Epithelial cell of prostate (primary cell): ENCODE data around the gene TMED3.
"Not testable (repeated sequence)": the region's sequence is repeated elsewhere in the genome, so short reads cannot be mapped to it uniquely, and the experiment has no call there.

Source experiments
- DNase-seq: peaks from one replicate; pipeline ENCODE4 v3.0.0-alpha.2; 2011; ENCODE audit warnings: low read depth, low spot score
- H3K27ac ChIP-seq: fragments of 450-650 bp; 2 replicates; pipeline ENCODE4 v1.5.1; 2017; ENCODE audit warnings: mild to moderate bottlenecking

Gene TMED3

GRCh38 chr15:79315623-79316328 is 4.9 kb downstream of the TMED3 start:
- no peak for DNase-seq
- H3K27ac ChIP-seq = no peak overlapping the region

- DNase-seq = no peak
- no peak overlapping the region for H3K27ac ChIP-seq
Observed at GRCh38 chr15:79316864-79317263, 6.0 kb downstream of the TMED3 start.

- H3K27ac ChIP-seq, DNase-seq: not testable (repeated sequence)
Observed at GRCh38 chr15:79319973-79320372, 9.1 kb downstream of the TMED3 start.

- no peak overlapping the region for H3K27ac ChIP-seq
- no peak for DNase-seq
Observed at GRCh38 chr15:79321876-79322275, 11.0 kb downstream of the TMED3 start.

- no peak overlapping the region for H3K27ac ChIP-seq
- no peak for DNase-seq
Observed at GRCh38 chr15:79322306-79322705, 11.4 kb downstream of the TMED3 start.

GRCh38 chr15:79322945-79323344 is 12.0 kb downstream of the TMED3 start:
- no peak for DNase-seq
- H3K27ac ChIP-seq = no peak overlapping the region

- peak; percentile 39 for DNase-seq
- H3K27ac ChIP-seq = peak overlapping the region; percentile 57
Observed at GRCh38 chr15:79329171-79329611, 18.3 kb downstream of the TMED3 start.

GRCh38 chr15:79332824-79333510 is 22.1 kb downstream of the TMED3 start:
- peak; percentile 18 for DNase-seq

GRCh38 chr15:79337591-79337990 is 26.7 kb downstream of the TMED3 start:
- no peak for DNase-seq
- no peak overlapping the region for H3K27ac ChIP-seq

More at GRCh38 chr15:79332824-79333510, 22.1 kb downstream of the TMED3 start:
- H3K27ac ChIP-seq = peak overlapping the region; percentile 35

GRCh38 chr15:79339588-79340314 is 28.8 kb downstream of the TMED3 start:
- H3K27ac ChIP-seq = no peak overlapping the region
- no peak for DNase-seq

- no peak overlapping the region for H3K27ac ChIP-seq
- DNase-seq = no peak
Observed at GRCh38 chr15:79340315-79340602, 29.3 kb downstream of the TMED3 start.

GRCh38 chr15:79341396-79341795 is 30.5 kb downstream of the TMED3 start:
- H3K27ac ChIP-seq = no peak overlapping the region
- no peak for DNase-seq

- no peak overlapping the region for H3K27ac ChIP-seq
- DNase-seq = no peak
Observed at GRCh38 chr15:79349525-79349924, 38.6 kb downstream of the TMED3 start.

- DNase-seq = no peak
- H3K27ac ChIP-seq = no peak overlapping the region
Observed at GRCh38 chr15:79352206-79352605, 41.3 kb downstream of the TMED3 start.

- no peak for DNase-seq
- no peak overlapping the region for H3K27ac ChIP-seq
Observed at GRCh38 chr15:79357566-79357965, 46.7 kb downstream of the TMED3 start.

- no peak for DNase-seq
- no peak overlapping the region for H3K27ac ChIP-seq
Observed at GRCh38 chr15:79358069-79358468, 47.2 kb downstream of the TMED3 start.

GRCh38 chr15:79364571-79365240 is 53.8 kb downstream of the TMED3 start:
- H3K27ac ChIP-seq = no peak overlapping the region
- DNase-seq = no peak

- DNase-seq = no peak
Observed at GRCh38 chr15:79365765-79366164, 54.9 kb downstream of the TMED3 start.

GRCh38 chr15:79366691-79367090 is 55.8 kb downstream of the TMED3 start:
- no peak for DNase-seq
- no peak overlapping the region for H3K27ac ChIP-seq

More at GRCh38 chr15:79365765-79366164, 54.9 kb downstream of the TMED3 start:
- H3K27ac ChIP-seq = no peak overlapping the region

GRCh38 chr15:79370716-79371115 is 59.8 kb downstream of the TMED3 start:
- no peak overlapping the region for H3K27ac ChIP-seq
- no peak for DNase-seq

GRCh38 chr15:79371591-79371990 is 60.7 kb downstream of the TMED3 start:
- DNase-seq = no peak

More at GRCh38 chr15:79371591-79371990, 60.7 kb downstream of the TMED3 start:
- H3K27ac ChIP-seq = no peak overlapping the region
